Measurements from ENCODE around the gene S100A8. TPM values are rescaled to one million over a fixed set of nuclear protein-coding genes. Genes with fewer than 3 reads are reported as not detected.

Gene S100A8
- total RNA-seq = 13.1 TPM

DNA sequence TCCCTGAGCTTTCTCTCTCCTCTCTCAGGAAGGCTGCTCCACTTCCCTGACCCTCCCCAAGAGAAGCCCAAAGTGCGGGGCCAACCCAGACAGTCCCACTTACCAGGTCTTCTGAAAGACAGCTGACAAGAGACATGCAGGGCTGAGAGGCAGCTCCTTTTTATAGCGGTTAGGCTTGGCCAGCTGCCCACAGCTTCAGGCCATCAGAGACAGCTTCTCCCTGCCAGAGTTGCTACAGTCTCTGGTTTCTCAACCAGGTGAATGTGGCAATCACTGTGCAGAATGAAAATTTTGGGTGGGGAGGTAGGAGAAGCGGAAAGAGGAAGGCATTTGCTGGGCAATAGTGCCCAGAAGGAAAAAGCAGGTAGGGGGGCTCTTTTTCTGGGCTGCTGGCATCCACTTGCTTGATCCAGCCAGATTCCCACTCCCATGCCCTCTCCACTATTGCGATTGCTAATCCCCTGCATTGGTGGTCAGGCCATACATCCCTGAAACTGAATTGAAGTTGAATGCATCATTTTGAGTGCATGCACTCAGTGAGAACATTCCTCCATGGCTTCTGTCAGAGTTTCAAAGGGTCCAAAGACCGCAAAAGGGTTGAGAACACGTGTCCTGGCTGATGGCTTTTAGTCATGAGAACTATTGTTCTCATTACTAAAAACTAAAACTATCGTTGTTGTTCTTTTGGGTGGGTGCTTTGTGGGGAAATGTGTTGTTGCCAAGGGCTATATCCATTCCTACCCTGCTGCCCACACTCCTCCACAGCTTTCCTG lies at the start of gene S100A8:
S100A8 (minus strand) TSS at position 136 of the 773 bp plus-strand sequence. CDS start 538 bp downstream, outside the sequence.

DNA sequence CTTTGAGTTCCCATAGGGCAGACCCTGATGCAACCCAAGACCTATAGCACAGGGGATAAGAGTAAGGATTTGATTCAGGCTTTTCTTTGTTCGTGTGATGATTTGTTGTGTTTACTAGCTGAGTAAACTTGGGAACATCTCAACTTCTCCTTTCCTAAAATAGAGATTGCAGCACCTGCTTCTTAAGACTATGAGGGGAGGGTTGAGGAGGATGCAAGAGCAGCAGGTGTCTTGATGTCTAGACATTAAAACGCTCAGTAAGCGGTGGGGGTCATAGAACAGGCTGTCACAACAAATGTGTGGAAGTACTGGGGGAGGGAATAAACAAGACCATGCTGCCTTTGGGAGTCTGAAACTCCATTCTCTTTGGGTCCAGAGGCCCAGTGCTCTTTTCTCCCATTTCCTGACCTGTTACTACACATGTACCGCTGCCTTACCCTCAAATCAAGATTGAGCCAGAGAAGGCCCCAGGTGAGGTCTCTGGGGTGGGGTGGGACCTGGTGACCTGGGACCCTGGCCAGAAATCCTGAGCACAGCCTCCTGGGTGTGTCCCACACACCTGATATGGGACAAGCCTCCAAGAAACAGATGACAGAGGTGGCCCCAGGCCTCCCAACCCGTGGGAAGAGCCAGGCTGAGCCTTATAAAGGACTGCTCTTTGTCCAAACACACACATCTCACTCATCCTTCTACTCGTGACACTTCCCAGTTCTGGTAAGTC lies 25.1 kb upstream of the S100A8 start, which contains the start of gene S100A7A:
S100A7A (plus strand) TSS at position 671 of the 721 bp plus-strand sequence. CDS start 1,563 bp downstream, outside the sequence.

DNA sequence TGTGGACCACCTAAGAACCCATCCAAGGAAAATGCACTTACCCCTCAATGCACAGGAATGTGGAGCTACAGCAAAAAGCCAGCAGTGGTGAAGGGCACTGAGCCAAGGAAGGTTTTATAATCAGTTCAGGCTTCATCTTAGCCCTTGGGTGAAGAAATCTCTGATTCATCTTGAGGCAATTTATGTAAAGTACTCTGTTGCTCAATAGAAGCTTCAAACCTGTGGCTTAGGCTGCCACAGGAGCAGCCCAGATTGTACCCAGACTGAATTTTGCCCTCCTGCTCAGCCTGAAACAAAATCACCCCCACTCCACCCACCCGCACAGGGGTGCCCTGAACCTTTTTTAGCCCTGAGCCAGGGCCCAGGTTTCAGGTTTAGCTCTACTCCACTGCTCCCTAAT lies 15.4 kb downstream of the S100A8 start, which contains the start of gene S100A12:
S100A12 (minus strand) TSS at position 111 of the 400 bp plus-strand sequence. CDS start 1,029 bp downstream, outside the sequence.

GRCh38 chr1:153357853-153358690 lies 32.8 kb downstream of the S100A8 start, which contains the start of gene S100A9:
TSS of gene S100A9 (plus strand) at chr1:153357854. CDS start at chr1:153358284, 430 bp downstream.

DNA sequence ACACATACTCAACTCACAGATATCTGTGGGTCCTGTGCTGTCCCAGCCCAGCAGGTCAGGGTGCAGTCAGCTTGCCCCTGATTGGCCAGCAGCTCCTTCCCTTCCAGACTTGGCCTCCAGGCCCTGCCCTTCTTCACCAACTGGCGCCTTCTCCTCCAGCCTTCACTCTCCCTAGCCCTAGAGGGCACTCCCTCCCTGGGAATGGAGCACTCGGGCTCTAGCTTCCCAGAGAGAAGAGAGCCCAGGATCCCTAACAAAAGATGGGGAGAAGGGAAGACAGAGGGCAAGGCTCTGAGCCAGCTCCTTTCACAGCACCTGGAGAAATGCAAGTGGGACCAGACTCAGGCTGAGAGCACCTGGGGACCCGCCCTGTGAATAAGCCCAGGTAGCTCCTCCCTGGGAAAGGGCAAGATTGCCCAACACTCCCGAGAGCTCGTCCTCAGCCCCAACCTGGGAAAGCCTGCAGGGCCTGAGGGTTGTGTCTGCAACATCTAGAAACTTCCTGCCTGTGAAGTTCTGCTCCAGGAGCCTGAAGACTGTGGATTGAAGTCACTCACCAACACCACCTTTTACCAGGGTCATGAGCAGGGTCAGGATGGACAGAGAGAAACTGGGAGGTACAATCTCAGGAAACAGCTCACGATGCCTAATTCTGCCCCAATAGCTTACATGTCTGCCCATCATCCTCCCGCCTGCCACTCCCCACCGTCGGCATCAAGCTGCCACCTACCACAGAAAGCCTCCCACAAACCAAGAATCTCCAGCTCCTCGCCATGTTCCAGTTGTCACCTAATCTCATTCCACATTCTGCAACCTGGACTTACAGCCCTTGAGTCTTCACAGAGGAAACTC lies 42.1 kb downstream of the S100A8 start, which contains the start of gene PGLYRP4:
PGLYRP4 (minus strand) TSS at position 331 of the 852 bp plus-strand sequence. CDS start 909 bp downstream, outside the sequence.

Small RNA genes within 50 kb of the gene (small RNA-seq; reads per million reads assigned to genes)
- not detected for gene S100A15A

Other genes with a start within 250 kb of the S100A8 start
- not detected for gene SPRR2G, start 240.2 kb downstream of the S100A8 start, total RNA-seq
- gene LELP1, start 187.6 kb downstream of the S100A8 start, total RNA-seq = not detected
- gene PRR9, start 173.5 kb downstream of the S100A8 start, total RNA-seq = not detected
- 0.69 TPM for gene LORICRIN, start 131.4 kb downstream of the S100A8 start, total RNA-seq
- not detected for gene PGLYRP3, start 78.1 kb downstream of the S100A8 start, total RNA-seq
- gene PGLYRP4, start 42.2 kb downstream of the S100A8 start, total RNA-seq = not detected
- gene S100A9, start 33.2 kb downstream of the S100A8 start, total RNA-seq = 55.1 TPM
- gene S100A12, start 15.5 kb downstream of the S100A8 start, total RNA-seq = 4.8 TPM
- not detected for gene S100A7A, start 25.4 kb upstream of the S100A8 start, total RNA-seq
- not detected for gene S100A7, start 69.6 kb upstream of the S100A8 start, total RNA-seq
- gene S100A6, start 144.9 kb upstream of the S100A8 start, total RNA-seq = 51.7 TPM
- not detected for gene S100A5, start 149.9 kb upstream of the S100A8 start, total RNA-seq
- 3.2 TPM for gene S100A4, start 154.7 kb upstream of the S100A8 start, total RNA-seq
- not detected for gene S100A3, start 158.2 kb upstream of the S100A8 start, total RNA-seq
- gene S100A2, start 174.8 kb upstream of the S100A8 start, total RNA-seq = not detected
- gene S100A16, start 222.1 kb upstream of the S100A8 start, total RNA-seq = 48.0 TPM
- gene S100A14, start 225.3 kb upstream of the S100A8 start, total RNA-seq = not detected
- 15.0 TPM for gene S100A13, start 236.4 kb upstream of the S100A8 start, total RNA-seq
- 2.1 TPM for gene S100A1, start 237.4 kb upstream of the S100A8 start, total RNA-seq
- gene CHTOP, start 243.0 kb upstream of the S100A8 start, total RNA-seq = 68.7 TPM

Data from diencephalon (tissue), 1 donor.